Liver (tissue), 9 donors: ENCODE data around the gene CAV1. TPM values are rescaled to one million over a fixed set of nuclear protein-coding genes. Genes with fewer than 3 reads are reported as not detected.

Experiments used
- DNase-seq: peaks from one replicate; pipeline ENCODE4 v3.0.0-alpha.2; 2017; ENCODE audit warnings: low spot score
- H3K27ac ChIP-seq, 2 donors: one replicate each; pipeline ENCODE4 v1.7.0; 2013; ENCODE audit warnings: inconsistent platforms in 2 of 2, low read length in 2 of 2, control low read depth in 1 of 2, low read depth in 1 of 2, mild to moderate bottlenecking in 1 of 2
- H3K27me3 ChIP-seq, 4 donors: one replicate each; pipeline versions ENCODE4 v1.6.1 to v1.7.0; 2013; ENCODE audit warnings: low read length in 3 of 4, inconsistent platforms in 1 of 4, mild to moderate bottlenecking in 1 of 4, moderate library complexity in 1 of 4; ENCODE audit not compliant: control insufficient read depth in 4 of 4, insufficient read depth in 4 of 4
- H3K36me3 ChIP-seq, 4 donors: one replicate each; pipeline versions ENCODE4 v1.6.1 to v1.7.0; 2013; ENCODE audit warnings: low read length in 3 of 4, mild to moderate bottlenecking in 3 of 4, low read depth in 1 of 4, moderate library complexity in 1 of 4; ENCODE audit not compliant: control insufficient read depth in 4 of 4, insufficient read depth in 3 of 4
- H3K4me1 ChIP-seq, 4 donors: one replicate each; pipeline versions ENCODE4 v1.6.1 to v1.7.0; 2013; ENCODE audit warnings: low read length in 3 of 4, mild to moderate bottlenecking in 3 of 4, moderate library complexity in 1 of 4; ENCODE audit not compliant: control insufficient read depth in 4 of 4, insufficient read depth in 4 of 4
- H3K4me3 ChIP-seq, 3 donors: one replicate each; pipeline versions ENCODE4 v1.6.1 to v1.7.0; 2013; ENCODE audit warnings: low read length in 3 of 3, control low read depth in 1 of 3, low read depth in 1 of 3, mild to moderate bottlenecking in 1 of 3
- H3K9ac ChIP-seq, 2 donors: one replicate each; pipeline ENCODE4 v1.7.0; 2013; ENCODE audit warnings: low read length in 2 of 2, mild to moderate bottlenecking in 2 of 2, moderate library complexity in 2 of 2, control low read depth in 1 of 2, low read depth in 1 of 2
- H3K9me3 ChIP-seq, 4 donors: one replicate each; pipeline versions ENCODE4 v1.6.1 to v1.7.0; 2013; ENCODE audit warnings: low read length in 3 of 4; ENCODE audit not compliant: control insufficient read depth in 4 of 4
- EGR1 ChIP-seq, 2 donors: IDR thresholded peaks; 2 replicates each; pipeline ENCODE4 v1.6.1; 2016 to 2018; ENCODE audit warnings: antibody characterized with exemption in 2 of 2, low read depth in 2 of 2
- FOXA1 ChIP-seq: IDR thresholded peaks from 2 replicates; pipeline ENCODE4 v1.6.1; 2016; ENCODE audit warnings: antibody characterized with exemption
- FOXA2 ChIP-seq: IDR thresholded peaks from 2 replicates; pipeline ENCODE4 v1.6.1; 2016; ENCODE audit warnings: antibody characterized with exemption
- GABPA ChIP-seq, 2 donors: IDR thresholded peaks in 1 of 2; conservative IDR thresholded peaks in 1 of 2; 2 replicates each; pipeline ENCODE4 v1.6.1; 2016; ENCODE audit warnings: antibody characterized with exemption in 2 of 2, mild to moderate bottlenecking in 1 of 2, moderate library complexity in 1 of 2
- HNF4A ChIP-seq, 2 donors: conservative IDR thresholded peaks; 2 replicates each; pipeline ENCODE4 v1.6.1; 2016; ENCODE audit warnings: antibody characterized with exemption in 2 of 2, mild to moderate bottlenecking in 2 of 2
- HNF4G ChIP-seq: IDR thresholded peaks from 2 replicates; pipeline ENCODE4 v1.6.1; 2016; ENCODE audit warnings: antibody characterized with exemption
- JUND ChIP-seq, 2 donors: IDR thresholded peaks; 2 replicates each; pipeline ENCODE4 v1.6.1; 2016; ENCODE audit warnings: antibody characterized with exemption in 2 of 2
- NR2F2 ChIP-seq: IDR thresholded peaks from 2 replicates; pipeline ENCODE4 v1.6.1; 2016; ENCODE audit warnings: antibody characterized with exemption
- RAD21 ChIP-seq, 2 donors: IDR thresholded peaks; 2 replicates each; pipeline ENCODE4 v1.6.1; 2016; ENCODE audit warnings: antibody characterized with exemption in 2 of 2, mild to moderate bottlenecking in 2 of 2
- RXRA ChIP-seq, 2 donors: IDR thresholded peaks; 2 replicates each; pipeline ENCODE4 v1.6.1; 2017 to 2018; ENCODE audit warnings: antibody characterized with exemption in 2 of 2, mild to moderate bottlenecking in 1 of 2
- SP1 ChIP-seq: IDR thresholded peaks from 2 replicates; pipeline ENCODE4 v1.6.1; 2018; ENCODE audit warnings: antibody characterized with exemption, mild to moderate bottlenecking
- TAF1 ChIP-seq: conservative IDR thresholded peaks from 2 replicates; pipeline ENCODE4 v1.6.1; 2016; ENCODE audit warnings: antibody characterized with exemption, mild to moderate bottlenecking
- YY1 ChIP-seq: IDR thresholded peaks from 2 replicates; pipeline ENCODE4 v1.6.1; 2016; ENCODE audit warnings: antibody characterized with exemption, mild to moderate bottlenecking
- WGBS: extraction: QIAGEN DNeasy Blood & Tissue Kit; methylation state at CpG from one replicate; pipeline ENCODE4 v1.1.7; 2013; 5-methylcytosine and 5-hydroxymethylcytosine counted together
- polyA plus RNA-seq, 2 donors: library from polyadenylated mRNA; stranded (reverse) in 1 of 2; unstranded in 1 of 2; fragments of 200-250 nt in 1 of 2; fragments of >200 nt in 1 of 2; fragmentation: Nextera tagmentation in 1 of 2; extraction: Ambion mirVana in 1 of 2; gene quantifications; one replicate each; pipeline versions ENCODE4 v1.2.1 to v1.2.3, GENCODE V29; 2013 to 2015
- total RNA-seq, 2 donors: library from RNA; depleted of rRNA; stranded (reverse); fragments of >200 nt; gene quantifications; one replicate each; pipeline ENCODE4 v1.2.3, GENCODE V29; 2014
- TF ChIP-seq, protein P1 (sequence below): IDR thresholded peaks from 2 replicates; pipeline ENCODE4 v1.6.1; 2016; ENCODE audit warnings: antibody characterized with exemption
- TF ChIP-seq, protein P2 (sequence below): IDR thresholded peaks from 2 replicates; pipeline ENCODE4 v1.6.1; 2016; ENCODE audit warnings: antibody characterized with exemption
- TF ChIP-seq, protein P3 (sequence below): IDR thresholded peaks from 2 replicates; pipeline ENCODE4 v1.6.1; 2016; ENCODE audit warnings: antibody characterized with exemption
- TF ChIP-seq, protein P4 (sequence below): IDR thresholded peaks from 2 replicates; pipeline ENCODE4 v1.6.1; 2016; ENCODE audit warnings: antibody characterized with exemption, mild to moderate bottlenecking
- donor health status: healthy.
- donor health status: healthy.
- donor health status: healthy.
- donor health status: healthy.
- donor health status: healthy.

Gene CAV1
- total and polyA plus RNA-seq, 4 donors, result 9.9 to 13.4 (median 11.6) TPM

DNA sequence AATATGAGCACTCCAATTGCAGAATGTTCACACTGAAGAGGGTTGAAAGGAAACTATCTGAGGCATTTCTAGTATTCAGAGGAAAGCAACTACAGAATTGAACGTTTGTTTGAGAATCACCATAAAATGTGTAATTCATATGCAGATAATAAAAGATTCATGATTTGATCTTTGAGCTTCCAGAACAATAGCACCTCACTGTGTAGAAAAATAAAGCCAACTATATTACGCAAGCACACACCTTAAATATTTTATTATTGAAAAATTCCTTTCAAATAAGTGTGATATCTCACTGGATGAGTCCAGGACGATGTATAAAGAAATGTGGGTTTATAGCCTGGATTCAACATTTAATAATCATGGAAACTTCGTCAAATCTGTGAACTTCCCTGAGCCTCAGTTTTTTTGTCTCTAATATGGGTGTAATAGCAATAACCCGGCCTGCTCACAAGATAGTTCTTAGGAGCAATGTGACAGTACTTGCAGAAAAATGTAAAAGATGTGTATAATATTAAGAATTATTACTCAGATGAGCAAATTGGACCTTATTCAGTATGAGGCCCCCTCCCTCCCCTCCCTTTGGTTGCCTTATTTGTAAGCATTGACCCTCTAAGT, 36.8 kb upstream of the CAV1 start:
- TF ChIP-seq YY1 (no peak), SP1 (no peak), GABPA (IDR thresholded peaks at IDR 0.05 in 1 of 2, conservative IDR thresholded peaks at IDR 0.05 in 1 of 2) (no peak), FOXA1 (no peak), TAF1 (no peak), HNF4G (no peak), FOXA2 (no peak), JUND (IDR thresholded peaks at IDR 0.05) (no peak), HNF4A (conservative IDR thresholded peaks at IDR 0.05) (no peak), NR2F2 (no peak), RAD21 (IDR thresholded peaks at IDR 0.05) (no peak), RXRA (IDR thresholded peaks at IDR 0.05) (no peak), EGR1 (IDR thresholded peaks at IDR 0.05; ENCODE audit: low read depth in 2 of 2) (no peak)
- TF ChIP-seq, protein P1, sequence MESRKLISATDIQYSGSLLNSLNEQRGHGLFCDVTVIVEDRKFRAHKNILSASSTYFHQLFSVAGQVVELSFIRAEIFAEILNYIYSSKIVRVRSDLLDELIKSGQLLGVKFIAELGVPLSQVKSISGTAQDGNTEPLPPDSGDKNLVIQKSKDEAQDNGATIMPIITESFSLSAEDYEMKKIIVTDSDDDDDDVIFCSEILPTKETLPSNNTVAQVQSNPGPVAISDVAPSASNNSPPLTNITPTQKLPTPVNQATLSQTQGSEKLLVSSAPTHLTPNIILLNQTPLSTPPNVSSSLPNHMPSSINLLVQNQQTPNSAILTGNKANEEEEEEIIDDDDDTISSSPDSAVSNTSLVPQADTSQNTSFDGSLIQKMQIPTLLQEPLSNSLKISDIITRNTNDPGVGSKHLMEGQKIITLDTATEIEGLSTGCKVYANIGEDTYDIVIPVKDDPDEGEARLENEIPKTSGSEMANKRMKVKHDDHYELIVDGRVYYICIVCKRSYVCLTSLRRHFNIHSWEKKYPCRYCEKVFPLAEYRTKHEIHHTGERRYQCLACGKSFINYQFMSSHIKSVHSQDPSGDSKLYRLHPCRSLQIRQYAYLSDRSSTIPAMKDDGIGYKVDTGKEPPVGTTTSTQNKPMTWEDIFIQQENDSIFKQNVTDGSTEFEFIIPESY, result no peak
- TF ChIP-seq, protein P2, sequence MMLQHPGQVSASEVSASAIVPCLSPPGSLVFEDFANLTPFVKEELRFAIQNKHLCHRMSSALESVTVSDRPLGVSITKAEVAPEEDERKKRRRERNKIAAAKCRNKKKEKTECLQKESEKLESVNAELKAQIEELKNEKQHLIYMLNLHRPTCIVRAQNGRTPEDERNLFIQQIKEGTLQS, result no peak
- Histone ChIP-seq H3K36me3 (no peaks in the 10 kb centered on the region), H3K27me3 (no peaks in the 10 kb centered on the region), H3K4me1 (peaks cover 0 to 1% (median 0%) of the 10 kb centered on the region in 4 donors), H3K4me3 (no peak overlapping the region), H3K27ac (no peak overlapping the region), H3K9ac (no peak overlapping the region), H3K9me3 (no peaks in the 10 kb centered on the region)
- DNase-seq, result no peak
- WGBS, result 77% methylated on average over 5 of the region's 5 CpGs

DNA sequence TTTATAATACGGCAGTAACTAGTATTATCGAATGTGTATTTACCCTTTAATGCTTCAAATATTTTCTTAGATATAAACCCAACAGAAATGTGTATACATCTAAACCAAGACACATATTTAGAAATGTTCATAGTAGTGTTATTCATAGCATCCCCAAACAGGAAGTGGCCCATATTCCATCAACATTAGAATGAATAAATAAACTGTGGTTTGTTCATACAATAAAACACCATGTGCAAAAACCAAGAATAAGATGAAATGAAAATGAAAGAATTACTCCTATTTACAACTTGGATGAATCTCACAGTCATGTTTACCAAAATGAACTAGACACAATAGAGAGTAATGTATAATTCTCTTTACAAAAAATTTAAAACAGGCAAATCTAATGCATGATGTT, 34.5 kb upstream of the CAV1 start:
- no peaks in the 10 kb centered on the region for H3K27me3 ChIP-seq
- H3K36me3 ChIP-seq, result no peaks in the 10 kb centered on the region
- H3K4me1 ChIP-seq, result peaks cover 0 to 1% (median 0%) of the 10 kb centered on the region in 4 donors
- WGBS, result 69% methylated on average over 2 of the region's 2 CpGs
- H3K9ac ChIP-seq, result no peak overlapping the region
- no peak for TF ChIP-seq RAD21 (IDR thresholded peaks at IDR 0.05)
- TF ChIP-seq TAF1, result no peak
- no peak for TF ChIP-seq HNF4G
- TF ChIP-seq NR2F2, result no peak
- TF ChIP-seq, protein P3, sequence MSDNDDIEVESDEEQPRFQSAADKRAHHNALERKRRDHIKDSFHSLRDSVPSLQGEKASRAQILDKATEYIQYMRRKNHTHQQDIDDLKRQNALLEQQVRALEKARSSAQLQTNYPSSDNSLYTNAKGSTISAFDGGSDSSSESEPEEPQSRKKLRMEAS, result no peak
- TF ChIP-seq EGR1 (IDR thresholded peaks at IDR 0.05; ENCODE audit: low read depth in 2 of 2), result no peak
- no peaks in the 10 kb centered on the region for H3K9me3 ChIP-seq
- no peak for DNase-seq
- H3K4me3 ChIP-seq, result no peak overlapping the region
- no peak overlapping the region for H3K27ac ChIP-seq

DNA sequence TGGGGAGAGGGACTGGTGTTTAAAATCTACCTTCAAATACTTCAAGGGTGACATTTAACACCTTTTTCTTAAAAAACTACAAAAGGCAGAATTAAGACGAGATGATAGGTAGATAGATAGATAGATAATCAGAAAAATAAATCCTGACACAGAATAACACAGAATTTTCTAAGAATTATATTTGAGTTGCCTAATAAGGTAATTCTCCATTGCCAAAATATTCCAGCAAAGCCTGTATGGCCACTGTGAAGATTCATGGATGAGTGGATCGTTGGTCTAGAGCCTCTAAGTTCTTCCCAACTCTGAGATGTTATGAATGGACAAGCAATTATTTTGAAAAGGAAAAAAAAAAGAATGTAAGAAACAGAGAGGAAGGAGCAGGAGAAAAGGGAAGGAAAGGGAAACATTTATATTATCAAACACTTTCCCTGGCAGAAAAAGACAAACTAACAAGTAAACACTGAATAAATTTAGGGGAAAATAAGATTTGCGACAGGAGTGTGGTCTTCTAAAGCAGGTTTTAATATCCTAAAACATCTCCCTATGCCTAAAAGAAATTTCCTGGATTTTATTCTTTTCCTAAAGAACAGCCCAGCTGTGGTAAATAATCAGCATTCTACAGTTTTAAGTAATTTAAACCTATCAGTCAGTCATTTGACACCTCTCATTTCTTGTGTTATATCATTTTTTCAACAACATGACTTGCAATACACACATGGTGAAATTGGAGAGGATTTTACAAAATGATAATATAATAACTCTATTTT, 32.8 kb upstream of the CAV1 start:
- Histone ChIP-seq H3K27ac (no peak overlapping the region), H3K4me1 (peaks cover 0 to 1% (median 0%) of the 10 kb centered on the region in 4 donors), H3K27me3 (no peaks in the 10 kb centered on the region), H3K4me3 (no peak overlapping the region), H3K9me3 (no peaks in the 10 kb centered on the region), H3K9ac (no peak overlapping the region), H3K36me3 (no peaks in the 10 kb centered on the region)
- no peak for TF ChIP-seq RXRA (IDR thresholded peaks at IDR 0.05)
- no peak for TF ChIP-seq SP1
- no peak for TF ChIP-seq HNF4A (conservative IDR thresholded peaks at IDR 0.05)
- TF ChIP-seq, protein P4, sequence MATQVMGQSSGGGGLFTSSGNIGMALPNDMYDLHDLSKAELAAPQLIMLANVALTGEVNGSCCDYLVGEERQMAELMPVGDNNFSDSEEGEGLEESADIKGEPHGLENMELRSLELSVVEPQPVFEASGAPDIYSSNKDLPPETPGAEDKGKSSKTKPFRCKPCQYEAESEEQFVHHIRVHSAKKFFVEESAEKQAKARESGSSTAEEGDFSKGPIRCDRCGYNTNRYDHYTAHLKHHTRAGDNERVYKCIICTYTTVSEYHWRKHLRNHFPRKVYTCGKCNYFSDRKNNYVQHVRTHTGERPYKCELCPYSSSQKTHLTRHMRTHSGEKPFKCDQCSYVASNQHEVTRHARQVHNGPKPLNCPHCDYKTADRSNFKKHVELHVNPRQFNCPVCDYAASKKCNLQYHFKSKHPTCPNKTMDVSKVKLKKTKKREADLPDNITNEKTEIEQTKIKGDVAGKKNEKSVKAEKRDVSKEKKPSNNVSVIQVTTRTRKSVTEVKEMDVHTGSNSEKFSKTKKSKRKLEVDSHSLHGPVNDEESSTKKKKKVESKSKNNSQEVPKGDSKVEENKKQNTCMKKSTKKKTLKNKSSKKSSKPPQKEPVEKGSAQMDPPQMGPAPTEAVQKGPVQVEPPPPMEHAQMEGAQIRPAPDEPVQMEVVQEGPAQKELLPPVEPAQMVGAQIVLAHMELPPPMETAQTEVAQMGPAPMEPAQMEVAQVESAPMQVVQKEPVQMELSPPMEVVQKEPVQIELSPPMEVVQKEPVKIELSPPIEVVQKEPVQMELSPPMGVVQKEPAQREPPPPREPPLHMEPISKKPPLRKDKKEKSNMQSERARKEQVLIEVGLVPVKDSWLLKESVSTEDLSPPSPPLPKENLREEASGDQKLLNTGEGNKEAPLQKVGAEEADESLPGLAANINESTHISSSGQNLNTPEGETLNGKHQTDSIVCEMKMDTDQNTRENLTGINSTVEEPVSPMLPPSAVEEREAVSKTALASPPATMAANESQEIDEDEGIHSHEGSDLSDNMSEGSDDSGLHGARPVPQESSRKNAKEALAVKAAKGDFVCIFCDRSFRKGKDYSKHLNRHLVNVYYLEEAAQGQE, result no peak
- no peak for DNase-seq
- 87% methylated on average over 3 of the region's 3 CpGs for WGBS
